NB4 (cell line): ENCODE data around the gene SND1.

Experiments used
- DNase-seq: peaks from one replicate; pipeline ENCODE4 v3.0.0; 2010; ENCODE audit warnings: low read depth
- H3K4me3 ChIP-seq: one replicate; pipeline ENCODE4 v1.5.1; 2011; ENCODE audit warnings: mild to moderate bottlenecking, low read depth, low read length, moderate library complexity
- CTCF ChIP-seq: IDR thresholded peaks from one replicate; pipeline ENCODE4 v1.5.1; 2012; ENCODE audit warnings: low read depth, low read length
- MAX ChIP-seq: IDR thresholded peaks from 2 replicates; pipeline ENCODE4 v1.6.1; 2011; ENCODE audit warnings: low read depth, low read length
- MYC ChIP-seq: IDR thresholded peaks from 2 replicates; pipeline ENCODE4 v1.6.1; 2011; ENCODE audit warnings: low read depth, low read length
- POLR2A ChIP-seq: IDR thresholded peaks from 2 replicates; pipeline ENCODE4 v1.6.1; 2011; ENCODE audit warnings: mild to moderate bottlenecking; ENCODE audit not compliant: insufficient read length; ENCODE audit errors: extremely low read depth

The SND1 gene

GRCh38 chr7:127754457-127754856 lies 102.5 kb downstream of the SND1 start:
- no peak overlapping the region for H3K4me3 ChIP-seq
- DNase-seq, result no peak
- TF ChIP-seq CTCF (no peak), POLR2A (no peak), MAX (no peak), MYC (no peak)

GRCh38 chr7:127755521-127755920 lies 103.5 kb downstream of the SND1 start:
- no peak overlapping the region for H3K4me3 ChIP-seq
- TF ChIP-seq MAX, result no peak
- TF ChIP-seq CTCF, result no peak
- no peak for TF ChIP-seq POLR2A
- TF ChIP-seq MYC, result no peak
- DNase-seq, result no peak

- DNase-seq, result no peak
- TF ChIP-seq CTCF (no peak), MYC (no peak), MAX (no peak), POLR2A (no peak)
- H3K4me3 ChIP-seq, result no peak overlapping the region
These were observed 104.0 kb downstream of the SND1 start for GRCh38 chr7:127755965-127756364.

- no peak overlapping the region for H3K4me3 ChIP-seq
- DNase-seq, result no peak
- TF ChIP-seq MAX (no peak), CTCF (no peak), POLR2A (no peak), MYC (no peak)
These were observed 106.1 kb downstream of the SND1 start for GRCh38 chr7:127758105-127758504.

GRCh38 chr7:127758845-127759244 lies 106.9 kb downstream of the SND1 start:
- no peak overlapping the region for H3K4me3 ChIP-seq
- TF ChIP-seq MAX (no peak), CTCF (no peak), MYC (no peak), POLR2A (no peak)
- no peak for DNase-seq
